Tibial nerve (tissue), 4 donors: ENCODE data around the gene TTLL13.

Source experiments
- CTCF ChIP-seq, 5 experiments: fragments of 200-600 bp in 3 of 5; fragments of 450-650 bp in 2 of 5; sonication (generic) in 3 of 5; IDR thresholded peaks; one replicate each; pipeline ENCODE4 v1.5.1; 2016 to 2019; ENCODE audit warnings: antibody characterized with exemption in 5 of 5, mild to moderate bottlenecking in 3 of 5, moderate library complexity in 2 of 5
- EP300 ChIP-seq, 2 donors: sonication (generic); formaldehyde crosslinking; IDR thresholded peaks; one replicate each; pipeline ENCODE4 v1.6.1; 2017; ENCODE audit warnings: antibody characterized with exemption in 2 of 2, mild to moderate bottlenecking in 1 of 2

- no peak for TF ChIP-seq CTCF (IDR thresholded peaks at IDR 0.05)
- TF ChIP-seq EP300 (IDR thresholded peaks at IDR 0.05), result peak in 1 of 2 donors; percentile 75
Measured at GRCh38 chr15:90234096-90234988, 15.0 kb upstream of the TTLL13 start, which contains the start of gene GDPGP1.
